EH (cell line): ENCODE measurements around the gene TLR7.

Source experiments
- DNase-seq: peaks from one replicate; pipeline ENCODE4 v3.0.0-alpha.2; 2015; ENCODE audit warnings: low read depth

The TLR7 gene

GRCh38 chrX:12930150-12930549 is 63.3 kb downstream of the TLR7 start:
- no peak for DNase-seq

GRCh38 chrX:12932244-12932643 is 65.4 kb downstream of the TLR7 start:
- DNase-seq, result no peak

GRCh38 chrX:12934850-12935249 is 68.0 kb downstream of the TLR7 start:
- no peak for DNase-seq

- no peak for DNase-seq
Observed at GRCh38 chrX:12936947-12937346, 70.1 kb downstream of the TLR7 start.
